ENCODE measurements around the gene ASCL2. TPM values are rescaled to one million over a fixed set of nuclear protein-coding genes. Genes with fewer than 3 reads are reported as not detected.

The ASCL2 gene
- total RNA-seq, 3 donors from 2014 or later (not counting 1 experiment from before 2014, with no cell fraction given), result 10.8 to 16.8 (median 16.0) TPM

GRCh38 chr11:2306877-2307500 is 36.6 kb upstream of the ASCL2 start:
- Mint-ChIP-seq H3K27me3 (ENCODE audit: low read depth in 2 of 2) (no peaks in the 10 kb centered on the region), H3K36me3 (no peaks in the 10 kb centered on the region), H3K4me3 (peak overlapping the region; percentile 98), H3K27ac (peak overlapping the region; percentile 86 to 96), H3K4me1 (peaks cover 17 to 58% of the 10 kb centered on the region in 2 donors), H3K9me3 (no peaks in the 10 kb centered on the region)
- peak overlapping the region; percentile 86 for H3K27ac ChIP-seq (ENCODE audit: low read length)
- no peak for TF ChIP-seq CTCF (IDR thresholded peaks at IDR 0.05)
- H3K4me3 ChIP-seq (ENCODE audit: low read length), result no peak overlapping the region
- intact Hi-C loops (cut with micrococcal nuclease), result no loop called here
- DNase-seq (no peak), ATAC-seq (no peak)
- 73% methylated on average over 14 of the region's 14 CpGs for WGBS (ENCODE audit: insufficient coverage)
- H3K36me3 ChIP-seq (ENCODE audit: control insufficient read depth, insufficient read depth, low read length), result peaks cover 11% of the 10 kb centered on the region
- no peaks in the 10 kb centered on the region for H3K27me3 ChIP-seq (ENCODE audit: control insufficient read depth, insufficient read depth, low read length)
- peaks cover 64% of the 10 kb centered on the region for H3K4me1 ChIP-seq (ENCODE audit: control insufficient read depth, insufficient read depth, low read length)
- no peaks in the 10 kb centered on the region for H3K9me3 ChIP-seq (ENCODE audit: control insufficient read depth, insufficient read depth, low read length)

GRCh38 chr11:2306452-2306823 is 36.0 kb upstream of the ASCL2 start:
- H3K4me3 Mint-ChIP-seq, result peak overlapping the region; percentile 98
- H3K27me3 Mint-ChIP-seq (ENCODE audit: low read depth in 2 of 2), result no peaks in the 10 kb centered on the region
- H3K27ac Mint-ChIP-seq, result peak overlapping the region; percentile 86 to 96
- H3K4me3 ChIP-seq (ENCODE audit: low read length), result peak overlapping the region; percentile 26
- H3K27ac ChIP-seq (ENCODE audit: low read length), result peak overlapping the region; percentile 86
- no peaks in the 10 kb centered on the region for H3K36me3 Mint-ChIP-seq
- H3K36me3 ChIP-seq (ENCODE audit: control insufficient read depth, insufficient read depth, low read length), result peaks cover 11% of the 10 kb centered on the region
- H3K9me3 Mint-ChIP-seq, result no peaks in the 10 kb centered on the region
- no peak for ATAC-seq
- TF ChIP-seq CTCF (IDR thresholded peaks at IDR 0.05), result no peak
- no peak for DNase-seq
- WGBS (ENCODE audit: insufficient coverage), result 18% methylated on average over 4 of the region's 4 CpGs
- peaks cover 66% of the 10 kb centered on the region for H3K4me1 ChIP-seq (ENCODE audit: control insufficient read depth, insufficient read depth, low read length)
- intact Hi-C loops (cut with micrococcal nuclease), result no loop called here
- H3K4me1 Mint-ChIP-seq, result peaks cover 17 to 57% of the 10 kb centered on the region in 2 donors
- H3K9me3 ChIP-seq (ENCODE audit: control insufficient read depth, insufficient read depth, low read length), result no peaks in the 10 kb centered on the region
- H3K27me3 ChIP-seq (ENCODE audit: control insufficient read depth, insufficient read depth, low read length), result no peaks in the 10 kb centered on the region

- Histone ChIP-seq H3K4me3 (ENCODE audit: low read length) (peak overlapping the region; percentile 26), H3K4me1 (ENCODE audit: control insufficient read depth, insufficient read depth, low read length) (peaks cover 70% of the 10 kb centered on the region), H3K27ac (ENCODE audit: low read length) (peak overlapping the region; percentile 86), H3K36me3 (ENCODE audit: control insufficient read depth, insufficient read depth, low read length) (peaks cover 11% of the 10 kb centered on the region), H3K9me3 (ENCODE audit: control insufficient read depth, insufficient read depth, low read length) (no peaks in the 10 kb centered on the region), H3K27me3 (ENCODE audit: control insufficient read depth, insufficient read depth, low read length) (no peaks in the 10 kb centered on the region)
- H3K36me3 Mint-ChIP-seq, result no peaks in the 10 kb centered on the region
- DNase-seq (peak; percentile 30 to 58), ATAC-seq (peak; percentile 8 to 23 (median 22))
- no peaks in the 10 kb centered on the region for H3K9me3 Mint-ChIP-seq
- TF ChIP-seq CTCF (IDR thresholded peaks at IDR 0.05), result no peak
- 7% methylated on average over 10 of the region's 12 CpGs for WGBS (ENCODE audit: insufficient coverage)
- H3K27ac Mint-ChIP-seq, result peak overlapping the region; percentile 86 to 96
- H3K4me3 Mint-ChIP-seq, result peak overlapping the region; percentile 98
- peaks cover 17 to 57% of the 10 kb centered on the region in 2 donors for H3K4me1 Mint-ChIP-seq
- H3K27me3 Mint-ChIP-seq (ENCODE audit: low read depth in 2 of 2), result no peaks in the 10 kb centered on the region
- intact Hi-C loops (cut with micrococcal nuclease), result loop anchor here (1.0 kb wide), 1 partner anchor 114 kb away; no protein-coding TSS in a partner anchor
Measured at GRCh38 chr11:2305788-2306451, 35.5 kb upstream of the ASCL2 start.

All from natural killer cell (primary cell).